Esophagus muscularis mucosa (tissue), 3 donors: ENCODE measurements around the gene CAPG.

Experiments used
- POLR2A ChIP-seq: fragments of 450-650 bp; IDR thresholded peaks from one replicate; pipeline ENCODE4 v1.6.1; 2017; ENCODE audit warnings: antibody characterized with exemption, moderate library complexity, mild to moderate bottlenecking, low read depth
- POLR2AphosphoS5 ChIP-seq, 2 donors: sonication (generic); formaldehyde crosslinking; IDR thresholded peaks; one replicate each; pipeline ENCODE4 v1.6.1; 2017; ENCODE audit warnings: antibody characterized with exemption in 2 of 2
- TF ChIP-seq, protein P1 (sequence below), 3 experiments: fragments of 200-600 bp in 2 of 3; fragments of 450-650 bp in 1 of 3; sonication (generic) in 2 of 3; IDR thresholded peaks; one replicate each; pipeline ENCODE4 v1.5.1; 2017 to 2019; ENCODE audit warnings: antibody characterized with exemption in 3 of 3, mild to moderate bottlenecking in 2 of 3, moderate library complexity in 1 of 3

DNA sequence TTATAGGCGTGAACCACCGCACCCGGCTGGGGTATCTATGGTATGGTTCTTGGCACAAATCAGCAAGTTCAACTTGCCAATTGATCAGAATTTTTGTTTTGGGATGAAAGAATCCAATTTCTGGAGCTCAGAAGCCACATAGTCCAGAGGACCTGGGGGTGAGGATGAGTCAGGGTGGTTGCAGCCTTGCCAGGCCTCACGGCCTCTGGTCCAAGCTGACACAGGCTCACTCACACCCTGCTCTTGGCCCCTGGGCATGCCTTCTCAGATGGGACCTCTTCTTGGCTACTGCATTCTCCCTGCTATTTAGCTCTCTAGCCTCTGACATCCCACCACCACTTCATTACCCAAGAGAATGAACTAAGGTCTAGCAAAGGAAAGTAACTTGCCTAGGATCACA lies 16.3 kb downstream of the CAPG start:
- TF ChIP-seq, protein P1, sequence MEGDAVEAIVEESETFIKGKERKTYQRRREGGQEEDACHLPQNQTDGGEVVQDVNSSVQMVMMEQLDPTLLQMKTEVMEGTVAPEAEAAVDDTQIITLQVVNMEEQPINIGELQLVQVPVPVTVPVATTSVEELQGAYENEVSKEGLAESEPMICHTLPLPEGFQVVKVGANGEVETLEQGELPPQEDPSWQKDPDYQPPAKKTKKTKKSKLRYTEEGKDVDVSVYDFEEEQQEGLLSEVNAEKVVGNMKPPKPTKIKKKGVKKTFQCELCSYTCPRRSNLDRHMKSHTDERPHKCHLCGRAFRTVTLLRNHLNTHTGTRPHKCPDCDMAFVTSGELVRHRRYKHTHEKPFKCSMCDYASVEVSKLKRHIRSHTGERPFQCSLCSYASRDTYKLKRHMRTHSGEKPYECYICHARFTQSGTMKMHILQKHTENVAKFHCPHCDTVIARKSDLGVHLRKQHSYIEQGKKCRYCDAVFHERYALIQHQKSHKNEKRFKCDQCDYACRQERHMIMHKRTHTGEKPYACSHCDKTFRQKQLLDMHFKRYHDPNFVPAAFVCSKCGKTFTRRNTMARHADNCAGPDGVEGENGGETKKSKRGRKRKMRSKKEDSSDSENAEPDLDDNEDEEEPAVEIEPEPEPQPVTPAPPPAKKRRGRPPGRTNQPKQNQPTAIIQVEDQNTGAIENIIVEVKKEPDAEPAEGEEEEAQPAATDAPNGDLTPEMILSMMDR (IDR thresholded peaks at IDR 0.05) = no peak
- no peak for TF ChIP-seq POLR2A
- TF ChIP-seq POLR2AphosphoS5 (IDR thresholded peaks at IDR 0.05) = no peak
